GM21717 (cell line): Measurements from ENCODE around the gene COX4I1.
A peak's percentile ranks its signal among the peaks of the same experiment; 100 is the strongest.
"Not testable (repeated sequence)": the region's sequence is repeated elsewhere in the genome, so short reads cannot be mapped to it uniquely, and the experiment has no call there.

Experiments used
- ATAC-seq: cut with Tn5 transposase; IDR thresholded peaks from one replicate; pipeline ENCODE4 v1.9.1; 2021; ENCODE audit warnings: mild to moderate bottlenecking, moderate library complexity; ENCODE audit not compliant: unreplicated experiment

The COX4I1 gene

DNA sequence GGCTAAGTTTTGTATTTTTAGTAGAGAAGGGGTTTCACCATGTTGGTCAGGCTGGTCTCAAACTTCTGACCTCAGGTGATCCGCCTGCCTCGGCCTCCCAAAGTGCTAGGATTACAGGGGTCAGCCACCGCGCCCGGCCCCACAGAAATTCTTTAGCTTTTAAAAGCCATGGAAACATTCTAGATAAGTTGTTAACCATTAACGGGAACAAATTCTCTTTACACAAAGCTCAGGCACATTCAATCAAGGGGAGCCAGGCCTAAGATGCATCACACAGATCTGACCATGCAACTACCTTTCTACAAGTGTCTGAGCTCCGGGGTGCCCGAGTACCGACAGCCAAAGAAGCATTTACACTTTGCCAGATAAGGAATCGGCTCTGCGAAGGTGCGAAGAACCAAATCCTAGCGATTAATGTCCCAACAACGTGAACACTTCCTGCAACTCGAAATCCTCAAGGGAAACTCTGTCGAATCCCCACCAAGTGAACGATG, 1.2 kb upstream of the COX4I1 start:
- ATAC-seq: no peak

DNA sequence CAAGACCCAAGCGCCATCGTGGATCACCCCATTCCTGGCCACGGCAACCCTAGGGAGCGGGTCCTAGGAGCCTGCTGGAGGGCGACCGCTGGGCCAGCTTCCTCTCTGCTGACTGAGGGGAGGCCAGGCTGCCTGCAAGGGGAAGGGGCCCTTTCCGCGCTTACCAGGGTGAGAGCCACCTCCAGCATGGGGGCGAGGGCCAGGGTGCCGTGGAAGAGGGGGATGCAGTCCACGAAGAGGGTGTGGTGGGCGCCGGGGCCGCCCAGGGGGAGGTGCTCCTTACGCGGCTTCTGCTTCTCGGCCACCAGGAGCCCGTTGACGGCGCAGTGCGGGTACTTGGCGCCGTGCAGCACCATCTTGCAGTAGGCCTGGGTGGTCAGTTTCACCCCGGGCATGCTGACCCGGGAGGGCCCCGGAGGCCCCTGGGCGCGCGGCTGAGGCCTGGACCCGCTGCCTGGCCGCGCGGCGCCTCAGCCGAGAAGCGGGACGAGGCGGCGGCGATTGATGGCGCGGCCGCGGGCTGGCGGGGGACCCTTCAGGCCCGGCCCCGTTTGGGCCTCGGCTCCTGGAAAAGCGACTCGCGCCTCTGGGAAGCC, 496 bp upstream of the COX4I1 start:
- peak; percentile 18 for ATAC-seq

DNA sequence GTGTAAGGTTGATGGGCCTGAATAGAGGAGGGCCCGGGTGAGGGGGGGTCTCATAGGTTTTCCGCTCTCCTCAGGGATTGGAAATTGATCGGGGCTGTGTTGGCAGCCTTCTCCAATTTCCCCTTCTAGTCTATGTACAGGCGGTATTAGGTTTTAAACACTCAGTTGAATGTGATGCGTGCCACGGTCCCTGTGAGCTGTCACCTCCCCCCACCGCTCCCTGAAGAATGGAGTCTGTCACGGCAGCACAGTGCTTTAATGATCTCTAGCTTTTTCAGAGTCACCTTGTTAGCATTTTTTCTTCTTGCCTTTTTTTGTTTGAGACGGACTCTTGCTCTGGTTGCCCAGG, 800 bp downstream of the COX4I1 start:
- no peak for ATAC-seq

DNA sequence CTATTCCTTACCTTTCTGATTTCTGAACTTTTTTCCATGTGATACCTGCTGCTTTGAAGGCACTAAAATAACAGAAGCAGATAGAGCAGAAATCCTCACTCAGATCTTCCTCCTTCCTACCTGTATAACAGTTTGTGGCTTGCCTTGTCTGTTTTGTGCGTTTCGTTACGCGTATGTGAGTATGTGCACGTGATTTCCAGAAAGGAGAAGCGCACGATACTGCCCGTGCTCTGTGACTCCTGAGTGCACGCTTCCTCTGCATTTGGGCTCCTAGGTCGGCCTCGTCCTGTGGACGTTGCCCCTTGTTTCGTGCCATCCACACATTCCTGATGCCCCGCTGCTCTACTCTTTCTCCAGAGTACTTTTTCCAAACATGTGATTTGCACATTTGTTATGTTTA, 4.1 kb downstream of the COX4I1 start:
- no peak for ATAC-seq

DNA sequence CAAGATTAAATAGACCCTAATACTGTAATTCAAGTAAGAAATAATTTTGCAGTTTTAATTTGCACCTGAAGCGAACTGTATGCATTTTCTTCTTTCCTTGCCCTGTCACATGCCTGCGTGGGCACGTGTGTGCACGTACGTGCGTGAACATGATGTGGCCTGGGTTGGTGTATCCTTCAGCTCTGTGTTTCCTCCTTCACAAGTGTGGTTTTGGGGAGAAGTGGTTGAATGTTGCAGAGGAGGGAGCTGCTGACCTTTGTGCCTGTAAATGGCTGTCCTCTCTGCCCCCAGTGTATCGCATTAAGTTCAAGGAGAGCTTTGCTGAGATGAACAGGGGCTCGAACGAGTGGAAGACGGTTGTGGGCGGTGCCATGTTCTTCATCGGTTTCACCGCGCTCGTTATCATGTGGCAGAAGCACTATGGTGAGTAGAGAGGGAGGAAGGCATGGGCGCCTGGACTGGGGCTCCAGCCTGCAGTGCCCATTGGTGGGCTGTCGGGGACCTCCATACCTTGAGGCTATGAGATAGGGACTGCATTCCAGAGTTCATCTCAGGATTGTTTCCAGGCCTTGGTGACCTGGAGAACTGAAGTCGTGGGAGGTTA, 6.0 kb downstream of the COX4I1 start:
- ATAC-seq: no peak

DNA sequence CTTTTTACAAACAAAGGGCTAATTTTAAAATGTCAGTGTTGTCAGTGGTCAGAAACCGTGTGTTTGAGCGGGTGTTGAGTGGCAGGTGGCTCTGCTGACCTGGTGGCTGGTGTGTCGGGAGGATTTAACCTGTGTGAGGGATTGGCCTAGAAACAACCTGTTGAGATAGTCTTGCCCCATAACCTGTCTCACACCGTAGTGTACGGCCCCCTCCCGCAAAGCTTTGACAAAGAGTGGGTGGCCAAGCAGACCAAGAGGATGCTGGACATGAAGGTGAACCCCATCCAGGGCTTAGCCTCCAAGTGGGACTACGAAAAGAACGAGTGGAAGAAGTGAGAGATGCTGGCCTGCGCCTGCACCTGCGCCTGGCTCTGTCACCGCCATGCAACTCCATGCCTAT, 7.0 kb downstream of the COX4I1 start:
- no peak for ATAC-seq

DNA sequence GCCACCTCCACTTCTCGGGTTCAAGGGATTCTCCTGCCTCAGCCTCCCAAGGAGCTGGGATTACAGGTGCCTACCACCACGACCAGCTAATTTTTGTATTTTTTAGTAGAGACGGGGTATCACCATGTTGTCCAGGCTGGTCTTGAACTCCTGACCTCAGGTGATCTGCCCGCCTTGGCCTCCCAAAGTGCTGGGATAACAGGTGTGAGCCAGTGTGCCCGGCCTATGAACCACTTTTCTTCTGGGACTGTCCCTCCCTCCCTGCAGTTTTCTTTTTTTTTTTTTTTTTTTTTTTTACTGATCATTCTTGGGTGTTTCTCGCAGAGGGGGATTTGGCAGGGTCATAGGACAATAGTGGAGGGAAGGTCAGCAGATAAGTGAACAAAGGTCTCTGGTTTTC, 7.8 kb downstream of the COX4I1 start:
- ATAC-seq: not testable (repeated sequence)

DNA sequence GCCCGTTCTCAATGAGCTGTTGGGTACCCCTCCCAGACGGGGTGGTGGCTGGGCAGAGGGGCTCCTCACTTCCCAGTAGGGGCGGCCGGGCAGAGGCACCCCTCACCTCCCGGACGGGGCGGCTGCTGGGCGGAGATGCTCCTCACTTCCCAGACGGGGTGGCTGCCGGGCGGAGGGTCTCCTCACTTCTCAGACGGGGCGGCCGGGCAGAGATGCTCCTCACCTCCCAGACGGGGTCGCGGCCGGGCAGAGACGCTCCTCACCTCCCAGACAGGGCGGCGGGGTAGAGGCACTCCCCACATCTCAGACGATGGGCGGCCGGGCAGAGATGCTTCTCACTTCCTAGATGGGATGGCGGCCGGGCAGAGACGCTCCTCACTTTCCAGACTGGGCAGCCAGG, 8.6 kb downstream of the COX4I1 start:
- not testable (repeated sequence) for ATAC-seq

DNA sequence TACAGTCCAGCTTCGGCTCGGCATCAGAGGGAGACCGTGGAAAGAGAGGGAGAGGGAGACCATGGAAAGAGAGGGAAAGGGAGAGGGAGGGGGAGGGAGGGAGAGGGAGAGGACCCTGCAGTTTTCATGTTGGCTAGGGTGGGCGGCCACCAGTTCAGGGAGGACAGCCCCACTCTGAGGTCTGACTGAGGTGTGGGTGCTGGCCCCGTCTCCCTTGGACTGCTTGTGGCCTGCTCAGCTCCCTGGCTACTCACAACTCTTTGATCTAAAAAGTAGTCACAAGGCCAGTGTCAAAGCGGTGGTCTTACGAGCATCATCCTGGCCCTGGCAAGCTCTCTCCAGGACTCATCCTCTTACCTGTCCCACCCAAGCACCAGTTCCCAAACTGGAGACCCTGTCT, 9.4 kb downstream of the COX4I1 start:
- no peak for ATAC-seq

DNA sequence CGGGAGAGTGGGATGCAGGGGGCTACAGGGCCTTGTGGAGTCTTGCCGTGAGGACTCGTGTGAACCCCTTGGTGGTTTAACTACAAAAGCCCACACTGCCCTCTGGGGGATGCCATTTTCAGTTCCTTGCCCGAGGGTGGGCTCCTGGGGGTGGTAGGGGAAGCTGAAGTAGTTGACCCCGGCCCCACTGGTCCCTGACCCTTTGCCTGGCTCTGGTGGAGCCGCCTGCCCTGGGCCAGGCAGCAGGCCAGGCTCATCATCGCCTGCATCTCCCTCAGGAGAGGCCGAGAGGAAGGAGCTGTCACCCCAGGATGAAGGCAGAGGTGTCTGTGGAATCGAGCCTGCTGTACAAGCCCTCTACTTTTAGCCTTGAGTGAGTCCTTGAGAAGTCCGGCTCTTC, 10.2 kb downstream of the COX4I1 start:
- no peak for ATAC-seq

DNA sequence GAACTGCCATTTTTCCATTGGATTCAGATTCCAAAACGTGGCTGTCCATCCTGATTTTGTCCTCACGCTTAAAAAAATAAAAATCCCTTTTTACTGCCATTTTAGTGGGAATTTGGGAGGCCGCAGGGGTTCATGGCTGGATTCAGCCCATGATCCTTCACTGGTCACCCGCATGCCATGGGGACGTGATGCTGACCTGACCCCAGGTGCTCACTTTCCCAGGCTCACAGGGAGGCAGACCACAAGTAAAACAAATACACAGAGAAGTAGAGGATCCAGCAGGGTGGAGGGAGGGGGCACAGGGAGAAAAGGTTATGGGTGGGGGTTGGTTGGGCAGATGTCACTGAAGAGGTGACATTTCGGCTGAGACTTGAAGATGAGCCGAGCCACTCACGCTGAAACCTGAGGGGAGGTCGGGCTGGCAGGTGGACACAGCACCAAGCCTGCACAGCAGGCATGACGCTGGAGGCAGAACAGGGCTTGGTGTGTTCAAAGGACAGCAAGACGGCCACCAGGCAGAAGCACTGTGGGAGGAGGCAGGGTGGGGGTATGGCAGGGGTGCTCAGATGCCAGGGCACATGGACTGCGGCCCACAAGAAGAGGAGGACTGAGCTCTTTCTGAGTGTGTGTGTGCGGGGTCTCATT, 10.7 kb downstream of the COX4I1 start:
- no peak for ATAC-seq

DNA sequence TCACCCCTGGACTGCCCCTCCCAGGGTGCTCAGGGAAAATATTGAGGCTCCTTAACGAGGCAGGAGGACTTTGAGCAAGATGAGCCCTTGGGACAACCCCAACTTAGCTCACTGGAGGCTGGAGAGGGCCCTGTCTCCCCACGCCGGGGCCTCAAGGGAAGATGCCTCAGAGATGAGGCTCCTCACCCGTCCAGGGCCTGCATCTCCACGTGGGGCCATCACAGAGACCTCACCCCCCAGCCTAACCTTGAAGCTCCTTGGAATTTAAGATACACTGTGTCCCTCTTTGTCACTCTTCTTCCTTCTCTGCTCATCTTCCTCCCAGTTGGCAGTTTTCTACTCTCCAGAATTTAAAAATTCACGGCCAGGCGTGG, 11.2 kb downstream of the COX4I1 start:
- no peak for ATAC-seq

DNA sequence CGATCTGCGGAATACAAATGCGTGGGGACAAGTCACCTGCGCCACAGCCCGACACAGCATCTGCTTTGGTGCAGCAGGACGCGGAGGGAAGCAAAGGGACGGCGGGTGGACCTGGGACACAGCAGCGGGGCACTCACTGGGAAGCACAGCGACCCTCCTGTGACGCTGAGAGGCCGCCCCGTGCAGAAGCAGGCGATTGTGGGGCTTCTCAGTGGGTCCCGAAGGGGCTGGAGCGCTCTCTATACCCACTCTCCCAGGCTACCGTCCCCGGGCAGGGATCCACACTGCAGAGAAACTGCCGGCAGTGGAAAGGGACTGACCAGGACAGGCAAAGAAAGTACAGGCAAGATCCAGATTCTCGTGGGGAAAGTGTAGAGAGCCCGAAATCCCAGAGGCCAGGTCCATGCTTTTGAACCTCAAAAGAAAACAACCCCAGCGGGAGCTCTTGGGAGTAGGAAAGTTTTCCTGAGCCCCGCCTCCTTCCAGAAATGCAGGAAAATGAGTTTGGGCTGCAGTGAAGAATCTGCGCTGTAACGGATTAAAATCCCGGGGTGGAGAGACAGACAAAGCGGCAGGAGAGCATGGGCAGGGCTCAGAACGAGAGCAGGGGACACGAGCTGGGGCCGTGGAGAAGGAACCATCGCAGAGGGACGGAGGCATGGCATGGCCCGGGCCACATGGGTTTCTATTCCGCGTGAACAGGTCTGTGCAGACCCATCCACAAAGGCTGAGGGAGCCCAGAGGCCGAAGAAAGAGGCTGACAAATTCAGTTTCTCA, 12.7 kb downstream of the COX4I1 start:
- ATAC-seq: no peak

DNA sequence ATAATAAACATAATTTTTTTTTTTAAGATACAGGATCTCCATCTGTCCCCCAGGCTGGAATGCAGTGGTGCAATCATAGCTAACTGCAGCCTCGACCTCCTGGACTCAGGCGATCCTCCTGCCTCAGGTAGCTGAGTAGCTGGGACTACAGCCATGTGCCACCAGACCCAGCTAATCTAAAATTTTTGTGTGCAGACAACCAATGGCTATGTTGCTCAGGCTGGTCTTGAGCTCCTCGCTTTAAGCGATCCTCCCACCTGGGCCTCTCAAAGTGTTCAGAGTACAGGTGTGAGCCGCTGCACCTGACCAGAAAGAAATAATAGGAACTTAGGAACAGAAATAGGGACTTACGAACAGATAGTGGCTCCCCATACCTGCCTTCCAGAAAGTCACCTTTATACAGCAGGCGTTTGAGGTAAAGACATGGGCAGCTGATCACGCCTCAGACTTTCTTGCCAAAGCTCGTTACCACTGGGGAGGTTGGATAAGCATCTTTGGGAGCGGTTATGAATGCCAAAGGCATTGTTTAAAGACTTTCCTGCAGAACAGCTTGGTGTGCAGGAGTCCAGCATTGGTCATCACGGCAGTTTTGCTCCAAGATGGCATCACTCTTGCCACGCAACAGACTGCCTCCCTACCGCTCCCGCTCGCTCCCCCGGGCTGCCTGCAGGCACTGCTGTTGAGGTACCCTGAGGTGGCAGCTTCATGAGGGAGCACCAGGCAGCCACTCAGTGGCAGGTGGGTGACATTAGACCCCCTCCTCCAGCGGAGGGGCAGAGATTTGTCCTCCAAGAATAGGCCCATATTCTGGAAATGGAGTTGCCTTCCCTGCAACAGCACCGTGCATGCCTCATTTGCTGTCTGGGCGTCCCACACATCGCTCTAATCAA, 13.6 kb downstream of the COX4I1 start:
- ATAC-seq: no peak

DNA sequence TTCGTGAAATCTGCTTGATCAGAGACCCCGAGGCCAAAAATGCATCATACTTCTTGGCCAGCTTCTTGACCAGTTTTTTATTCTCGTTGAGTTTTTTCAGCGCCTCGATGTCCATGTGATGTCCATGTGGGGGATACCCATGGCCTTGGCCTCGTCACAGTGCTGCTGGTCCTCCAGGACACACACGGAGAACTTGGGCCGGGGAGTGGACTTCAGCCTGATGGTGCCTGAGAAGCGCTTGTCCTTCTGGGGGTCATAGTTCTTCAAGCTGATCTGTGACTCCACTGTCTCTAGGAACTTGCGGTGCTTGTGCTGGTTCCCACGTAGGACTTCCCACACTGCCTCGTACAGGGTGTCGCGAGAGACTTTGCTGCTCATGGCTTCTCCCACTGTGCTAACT, 16.7 kb downstream of the COX4I1 start:
- no peak for ATAC-seq

DNA sequence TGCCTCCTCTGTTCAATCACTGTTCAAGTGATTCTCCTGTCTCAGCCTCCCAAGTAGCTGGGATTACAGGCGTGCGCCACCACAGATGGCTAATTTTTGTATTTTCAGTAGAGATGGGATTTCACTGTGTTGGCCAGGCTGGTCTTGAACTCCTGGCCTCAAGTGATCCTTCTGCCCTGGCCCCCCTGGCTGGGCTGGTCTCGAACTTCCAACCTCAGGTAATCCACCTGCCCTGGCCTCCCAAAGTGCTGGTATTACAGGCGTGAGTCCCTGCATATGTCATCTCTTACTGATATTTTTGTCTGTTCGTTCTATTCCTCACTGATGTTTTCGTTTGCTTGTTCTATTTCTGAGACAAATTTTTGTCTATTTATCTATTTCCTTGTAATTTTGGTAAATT, 17.7 kb downstream of the COX4I1 start:
- ATAC-seq: not testable (repeated sequence)

DNA sequence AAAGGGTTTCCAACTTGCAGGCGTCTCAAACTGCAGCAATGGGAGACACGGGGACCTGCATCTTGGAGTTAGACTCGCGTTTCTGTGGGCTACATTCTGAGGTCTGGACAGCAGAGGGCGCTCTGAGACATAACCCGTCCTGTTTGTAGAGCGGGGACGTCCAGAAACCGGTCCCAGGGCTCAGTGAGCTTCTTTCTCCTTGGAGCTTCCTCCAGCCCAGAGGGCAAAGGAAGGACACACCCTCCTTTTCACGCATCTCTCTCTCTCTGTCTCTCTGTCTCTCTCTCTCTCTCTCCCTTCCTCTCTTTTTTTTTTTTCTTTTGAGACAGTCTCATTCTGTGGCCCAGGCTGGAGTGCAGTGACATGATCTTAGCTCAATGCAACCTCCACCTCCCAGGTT, 19.8 kb downstream of the COX4I1 start:
- ATAC-seq: no peak

DNA sequence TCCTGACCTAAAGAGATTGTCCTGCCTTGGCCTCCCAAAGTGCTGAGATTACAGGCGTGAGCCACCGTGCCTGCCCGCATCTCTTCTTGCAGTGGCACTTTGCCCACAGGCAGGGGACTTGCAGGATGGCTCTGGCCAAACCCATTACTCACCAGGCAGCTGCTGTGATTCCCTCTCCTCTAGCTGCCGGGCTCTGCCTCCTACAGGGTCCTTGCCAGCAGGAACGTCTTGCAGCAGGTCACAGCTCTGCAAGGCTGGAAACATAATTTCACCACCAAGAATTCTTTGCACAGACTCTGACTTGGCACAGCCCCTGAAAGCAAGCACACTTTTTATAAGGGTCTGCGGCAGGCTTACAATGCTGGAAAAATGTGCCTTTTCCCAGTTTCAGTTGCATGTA, 20.3 kb downstream of the COX4I1 start:
- no peak for ATAC-seq

DNA sequence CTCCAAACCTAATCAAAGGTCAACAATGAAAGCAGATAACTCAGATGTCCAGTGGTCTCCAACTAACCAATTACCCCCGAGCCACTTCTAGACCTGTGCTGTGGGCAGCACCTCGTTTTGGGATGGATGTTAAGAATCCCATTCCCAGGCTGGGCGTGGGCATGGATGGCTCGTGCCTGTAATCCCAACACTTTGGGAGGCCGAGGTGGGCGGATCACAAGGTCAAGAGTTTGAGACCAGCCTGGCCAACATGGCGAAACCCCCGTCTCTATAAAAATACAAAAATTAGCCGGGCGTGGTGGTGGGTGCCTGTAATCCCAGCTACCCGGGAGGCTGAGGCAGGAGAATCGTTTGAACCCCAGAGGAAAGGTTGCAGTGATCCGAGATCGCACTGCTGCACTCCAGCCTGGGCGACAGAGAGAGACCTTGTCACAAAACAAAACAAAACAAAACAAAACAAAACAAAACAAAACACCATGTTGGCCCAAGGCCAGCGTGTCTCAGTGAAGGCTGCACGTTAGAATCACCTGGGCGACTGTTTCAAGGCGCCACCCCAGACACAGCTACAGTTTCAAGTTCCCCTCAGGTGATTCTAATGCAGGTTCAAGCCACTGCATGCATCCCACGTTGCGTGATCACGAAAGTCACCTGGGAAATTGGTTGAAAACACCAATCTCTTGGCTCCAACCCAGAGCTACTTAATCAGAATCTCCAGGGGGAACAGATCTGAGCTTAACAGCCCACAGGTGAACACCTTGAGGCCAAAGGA, 21.3 kb downstream of the COX4I1 start:
- no peak for ATAC-seq
